ENCODE results near the gene AOC1. TPM values are rescaled to one million over a fixed set of nuclear protein-coding genes. Genes with fewer than 3 reads are reported as not detected.
"Not testable (repeated sequence)": the region's sequence is repeated elsewhere in the genome, so short reads cannot be mapped to it uniquely, and the experiment has no call there.

AOC1 gene
- total and polyA plus RNA-seq, 2 of the 13 experiments (the other 11 are each of a cell fraction or from before 2014, with no cell fraction given): not detected

- in situ Hi-C loops (cut with HindIII; ENCODE audit: extremely low pct_ligation_motif_present, low pct_unique_long_range_greater_than_20kb): no loop called here
- POLR2A ChIA-PET: no interaction called here
- no TSS peak for BruUV-seq (replicated peaks)
These were observed 57.1 kb downstream of the AOC1 start for GRCh38 chr7:150909200-150909995.

GRCh38 chr7:150910305-150910995, 58.1 kb downstream of the AOC1 start:
- H3K79me2 ChIP-seq (ENCODE audit: insufficient read depth, low read length); intact Hi-C loops (cut with micrococcal nuclease; ENCODE audit: unreplicated experiment); H2AFZ ChIP-seq (ENCODE audit: low read length); DNase-seq (ENCODE audit: low spot score); POLR2A ChIA-PET; H3K4me1 ChIP-seq (ENCODE audit: insufficient read depth, low read length); H4K20me1 ChIP-seq (ENCODE audit: insufficient read depth, low read length); H3K36me3 ChIP-seq (replicated peaks in 1 of 2; ENCODE audit: control insufficient read depth in 1 of 2, insufficient read depth in 2 of 2, low read length in 2 of 2); in situ Hi-C loops (cut with HindIII; ENCODE audit: extremely low pct_ligation_motif_present, low pct_unique_long_range_greater_than_20kb); H3K4me3 ChIP-seq (replicated peaks in 1 of 3; ENCODE audit: insufficient read depth in 1 of 3, low read depth in 2 of 3, low read length in 3 of 3); CTCF ChIA-PET (ENCODE audit: low intra/inter-chr PET ratio, low total read pairs); H3K9ac ChIP-seq (ENCODE audit: insufficient read depth, low read depth, low read length); H3K9me3 ChIP-seq (ENCODE audit: low read length); BruUV-seq (replicated peaks); H3K27ac ChIP-seq (ENCODE audit: extremely low read length, insufficient read depth, low read length); H3K4me2 ChIP-seq (ENCODE audit: low read depth, low read length): not testable (repeated sequence)
- H3K27me3 ChIP-seq (ENCODE audit: control insufficient read depth in 1 of 2, insufficient read depth in 2 of 2, low read length in 2 of 2): peaks cover 0 to 26% of the 10 kb centered on the region in 2 experiments; a peak in 1 of 5 replicates
- ATAC-seq (peak; percentile 47), FAIRE-seq (peak; percentile 73)
- 45% methylated on average over 8 of the region's 8 CpGs for WGBS (ENCODE audit: low lambda C conversion rate)
- TF ChIP-seq ZNF646 (CRISPR knock-in tag; IDR thresholded peaks at IDR 0.05) (peak; percentile 80), HNRNPL (IDR thresholded peaks at IDR 0.05; ENCODE audit: low read depth, low read length) (0 out of 2 replicates have a peak, but pooled peaks have one; percentile 45)

More at GRCh38 chr7:150909200-150909995, 57.1 kb downstream of the AOC1 start:
- H3K4me1 ChIP-seq (ENCODE audit: insufficient read depth, low read length): no peaks in the 10 kb centered on the region
- no peaks in the 10 kb centered on the region for H3K36me3 ChIP-seq (replicated peaks in 1 of 2; ENCODE audit: control insufficient read depth in 1 of 2, insufficient read depth in 2 of 2, low read length in 2 of 2)
- CTCF ChIA-PET (ENCODE audit: low intra/inter-chr PET ratio, low total read pairs): no interaction called here
- no peak overlapping the region for H3K4me2 ChIP-seq (ENCODE audit: low read depth, low read length)
- no peak overlapping the region for H3K9ac ChIP-seq (ENCODE audit: insufficient read depth, low read depth, low read length)
- no peak for DNase-seq (ENCODE audit: low spot score)
- TF ChIP-seq HNRNPL (IDR thresholded peaks at IDR 0.05; ENCODE audit: low read depth, low read length) (0 out of 2 replicates have a peak, but pooled peaks have one; percentile 61), SOX5 (CRISPR knock-in tag; IDR thresholded peaks at IDR 0.05; ENCODE audit: borderline replicate concordance) (no peak)
- 65% methylated on average over 6 of the region's 8 CpGs for WGBS (ENCODE audit: low lambda C conversion rate)
- H3K79me2 ChIP-seq (ENCODE audit: insufficient read depth, low read length): no peaks in the 10 kb centered on the region
- intact Hi-C loops (cut with micrococcal nuclease; ENCODE audit: unreplicated experiment): no loop called here
- H3K27me3 ChIP-seq (ENCODE audit: control insufficient read depth in 1 of 2, insufficient read depth in 2 of 2, low read length in 2 of 2): peaks cover 0 to 23% of the 10 kb centered on the region in 2 experiments; a peak in 1 of 5 replicates
- peak; percentile 66 for FAIRE-seq
- no peak overlapping the region for H3K27ac ChIP-seq (ENCODE audit: extremely low read length, insufficient read depth, low read length)
- no peak overlapping the region for H3K4me3 ChIP-seq (replicated peaks in 1 of 3; ENCODE audit: insufficient read depth in 1 of 3, low read depth in 2 of 3, low read length in 3 of 3)
- ATAC-seq: no peak
- no peak overlapping the region for H2AFZ ChIP-seq (ENCODE audit: low read length)
- no peaks in the 10 kb centered on the region for H4K20me1 ChIP-seq (ENCODE audit: insufficient read depth, low read length)
- no peaks in the 10 kb centered on the region for H3K9me3 ChIP-seq (ENCODE audit: low read length)

Data from HepG2 (cell line).